ENCODE data around the gene TBKBP1. TPM values are rescaled to one million over a fixed set of nuclear protein-coding genes. Genes with fewer than 3 reads are reported as not detected.

The TBKBP1 gene, protein sequence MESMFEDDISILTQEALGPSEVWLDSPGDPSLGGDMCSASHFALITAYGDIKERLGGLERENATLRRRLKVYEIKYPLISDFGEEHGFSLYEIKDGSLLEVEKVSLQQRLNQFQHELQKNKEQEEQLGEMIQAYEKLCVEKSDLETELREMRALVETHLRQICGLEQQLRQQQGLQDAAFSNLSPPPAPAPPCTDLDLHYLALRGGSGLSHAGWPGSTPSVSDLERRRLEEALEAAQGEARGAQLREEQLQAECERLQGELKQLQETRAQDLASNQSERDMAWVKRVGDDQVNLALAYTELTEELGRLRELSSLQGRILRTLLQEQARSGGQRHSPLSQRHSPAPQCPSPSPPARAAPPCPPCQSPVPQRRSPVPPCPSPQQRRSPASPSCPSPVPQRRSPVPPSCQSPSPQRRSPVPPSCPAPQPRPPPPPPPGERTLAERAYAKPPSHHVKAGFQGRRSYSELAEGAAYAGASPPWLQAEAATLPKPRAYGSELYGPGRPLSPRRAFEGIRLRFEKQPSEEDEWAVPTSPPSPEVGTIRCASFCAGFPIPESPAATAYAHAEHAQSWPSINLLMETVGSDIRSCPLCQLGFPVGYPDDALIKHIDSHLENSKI
- total RNA-seq, result 11.1 and 12.5 TPM in 2 replicates

GRCh38 chr17:47693731-47694580 is at the start of gene TBKBP1:
TSS of gene TBKBP1 (plus strand) at chr17:47694161. CDS start at chr17:47696113, 1,952 bp downstream.

DNA sequence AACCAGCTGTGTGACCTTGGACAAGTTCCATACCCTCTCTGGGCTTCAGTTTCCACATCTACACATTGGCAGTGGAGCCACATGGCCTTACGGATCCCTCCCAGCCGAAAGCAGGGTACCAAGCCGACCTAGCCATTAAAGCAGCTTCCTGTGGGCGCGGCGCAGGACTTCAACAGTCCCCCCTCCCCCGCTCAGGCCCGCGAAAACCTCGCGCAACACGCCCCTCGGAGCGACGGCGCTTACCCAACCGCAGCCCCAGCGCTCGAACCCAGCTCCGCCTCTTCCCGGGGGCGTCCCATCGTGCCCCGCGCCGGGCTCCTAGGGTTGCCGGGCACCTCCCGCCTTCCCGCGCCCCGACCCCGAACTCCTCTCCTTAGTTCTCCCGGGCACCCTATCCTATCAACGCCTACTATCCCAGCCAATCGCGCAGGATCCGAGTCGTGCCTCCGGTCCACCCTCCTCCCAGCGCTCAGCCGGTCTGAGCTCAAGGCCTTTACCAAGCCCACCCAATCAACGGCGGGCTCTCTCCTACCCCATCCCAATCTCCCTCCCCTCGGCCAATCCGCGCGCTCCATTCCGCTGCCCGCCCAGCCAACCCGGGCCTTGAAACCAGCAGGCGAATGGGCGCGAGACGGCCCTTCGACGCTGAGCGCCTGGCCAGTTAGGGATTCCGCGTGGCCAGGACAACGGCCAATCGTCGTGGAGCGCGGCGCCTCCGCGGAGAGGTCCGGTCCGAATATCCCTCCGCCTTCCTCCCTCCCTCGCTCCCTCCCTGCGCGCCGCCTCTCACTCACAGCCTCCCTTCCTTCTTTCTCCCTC is 44.6 kb upstream of the TBKBP1 start, which contains the start of gene KPNB1:
Gene KPNB1 (plus strand): TSS at position 767 of the 819 bp plus-strand sequence. CDS start 326 bp downstream, outside the sequence.

DNA sequence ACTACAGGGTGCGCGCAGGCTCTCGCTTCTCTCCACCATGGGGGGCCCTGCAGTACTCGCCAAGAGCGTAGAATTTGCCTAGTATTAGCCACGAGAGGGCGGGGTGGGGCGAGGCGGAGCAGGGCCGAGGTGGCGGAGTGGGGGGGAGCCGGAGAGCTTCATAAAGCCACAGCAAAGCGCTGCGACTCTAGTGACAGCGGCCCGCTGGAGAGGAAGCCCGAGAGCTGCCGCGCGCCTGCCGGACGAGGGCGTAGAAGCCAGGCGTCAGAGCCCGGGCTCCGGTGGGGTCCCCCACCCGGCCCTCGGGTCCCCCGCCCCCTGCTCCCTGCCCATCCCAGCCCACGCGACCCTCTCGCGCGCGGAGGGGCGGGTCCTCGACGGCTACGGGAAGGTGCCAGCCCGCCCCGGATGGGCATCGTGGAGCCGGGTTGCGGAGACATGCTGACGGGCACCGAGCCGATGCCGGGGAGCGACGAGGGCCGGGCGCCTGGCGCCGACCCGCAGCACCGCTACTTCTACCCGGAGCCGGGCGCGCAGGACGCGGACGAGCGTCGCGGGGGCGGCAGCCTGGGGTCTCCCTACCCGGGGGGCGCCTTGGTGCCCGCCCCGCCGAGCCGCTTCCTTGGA is 39.2 kb downstream of the TBKBP1 start, which contains the start of gene TBX21:
Gene TBX21 (plus strand): TSS at position 190 of the 627 bp plus-strand sequence. CDS start 219 bp downstream, at position 409.

Small RNAs within 50 kb of the gene (small RNA-seq; reads per million reads assigned to genes)
- gene AC015674.1, result not detected

Other genes starting within 250 kb of the TBKBP1 start
- 111 and 117 TPM in 2 replicates for gene NPEPPS, start 163.1 kb upstream of the TBKBP1 start, total RNA-seq
- 282 and 311 TPM in 2 replicates for gene KPNB1, start 44.2 kb upstream of the TBKBP1 start, total RNA-seq
- not detected in 2 replicates for gene TBX21, start 39.1 kb downstream of the TBKBP1 start, total RNA-seq
- 6.8 and 9.5 TPM in 2 replicates for gene OSBPL7, start 127.6 kb downstream of the TBKBP1 start, total RNA-seq
- gene MRPL10, start 137.4 kb downstream of the TBKBP1 start, total RNA-seq, result 31.5 and 33.6 TPM in 2 replicates
- gene LRRC46, start 137.5 kb downstream of the TBKBP1 start, total RNA-seq, result 0.11 and 0.13 TPM in 2 replicates
- gene SCRN2, start 147.1 kb downstream of the TBKBP1 start, total RNA-seq, result 29.4 and 36.5 TPM in 2 replicates
- 0.22 and 0.26 TPM in 2 replicates for gene SP6, start 157.0 kb downstream of the TBKBP1 start, total RNA-seq
- gene SP2, start 202.1 kb downstream of the TBKBP1 start, total RNA-seq, result 2.2 and 2.6 TPM in 2 replicates
- gene PNPO, start 247.4 kb downstream of the TBKBP1 start, total RNA-seq, result 46.6 and 47.6 TPM in 2 replicates

Measured in articular chondrocyte of knee joint (primary cell).